NCI-H1417 treated with DMSO at 0.1 percent for 48 hours (cell line): ENCODE measurements around the gene RRP12.
"Not testable (repeated sequence)": the region's sequence is repeated elsewhere in the genome, so short reads cannot be mapped to it uniquely, and the experiment has no call there.

Source experiments
- DNase-seq: peaks from one replicate; lab custom pipeline; 2025; lab: John Stamatoyannopoulos, UW

Gene RRP12, protein sequence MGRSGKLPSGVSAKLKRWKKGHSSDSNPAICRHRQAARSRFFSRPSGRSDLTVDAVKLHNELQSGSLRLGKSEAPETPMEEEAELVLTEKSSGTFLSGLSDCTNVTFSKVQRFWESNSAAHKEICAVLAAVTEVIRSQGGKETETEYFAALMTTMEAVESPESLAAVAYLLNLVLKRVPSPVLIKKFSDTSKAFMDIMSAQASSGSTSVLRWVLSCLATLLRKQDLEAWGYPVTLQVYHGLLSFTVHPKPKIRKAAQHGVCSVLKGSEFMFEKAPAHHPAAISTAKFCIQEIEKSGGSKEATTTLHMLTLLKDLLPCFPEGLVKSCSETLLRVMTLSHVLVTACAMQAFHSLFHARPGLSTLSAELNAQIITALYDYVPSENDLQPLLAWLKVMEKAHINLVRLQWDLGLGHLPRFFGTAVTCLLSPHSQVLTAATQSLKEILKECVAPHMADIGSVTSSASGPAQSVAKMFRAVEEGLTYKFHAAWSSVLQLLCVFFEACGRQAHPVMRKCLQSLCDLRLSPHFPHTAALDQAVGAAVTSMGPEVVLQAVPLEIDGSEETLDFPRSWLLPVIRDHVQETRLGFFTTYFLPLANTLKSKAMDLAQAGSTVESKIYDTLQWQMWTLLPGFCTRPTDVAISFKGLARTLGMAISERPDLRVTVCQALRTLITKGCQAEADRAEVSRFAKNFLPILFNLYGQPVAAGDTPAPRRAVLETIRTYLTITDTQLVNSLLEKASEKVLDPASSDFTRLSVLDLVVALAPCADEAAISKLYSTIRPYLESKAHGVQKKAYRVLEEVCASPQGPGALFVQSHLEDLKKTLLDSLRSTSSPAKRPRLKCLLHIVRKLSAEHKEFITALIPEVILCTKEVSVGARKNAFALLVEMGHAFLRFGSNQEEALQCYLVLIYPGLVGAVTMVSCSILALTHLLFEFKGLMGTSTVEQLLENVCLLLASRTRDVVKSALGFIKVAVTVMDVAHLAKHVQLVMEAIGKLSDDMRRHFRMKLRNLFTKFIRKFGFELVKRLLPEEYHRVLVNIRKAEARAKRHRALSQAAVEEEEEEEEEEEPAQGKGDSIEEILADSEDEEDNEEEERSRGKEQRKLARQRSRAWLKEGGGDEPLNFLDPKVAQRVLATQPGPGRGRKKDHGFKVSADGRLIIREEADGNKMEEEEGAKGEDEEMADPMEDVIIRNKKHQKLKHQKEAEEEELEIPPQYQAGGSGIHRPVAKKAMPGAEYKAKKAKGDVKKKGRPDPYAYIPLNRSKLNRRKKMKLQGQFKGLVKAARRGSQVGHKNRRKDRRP (N-terminal part only)

DNA sequence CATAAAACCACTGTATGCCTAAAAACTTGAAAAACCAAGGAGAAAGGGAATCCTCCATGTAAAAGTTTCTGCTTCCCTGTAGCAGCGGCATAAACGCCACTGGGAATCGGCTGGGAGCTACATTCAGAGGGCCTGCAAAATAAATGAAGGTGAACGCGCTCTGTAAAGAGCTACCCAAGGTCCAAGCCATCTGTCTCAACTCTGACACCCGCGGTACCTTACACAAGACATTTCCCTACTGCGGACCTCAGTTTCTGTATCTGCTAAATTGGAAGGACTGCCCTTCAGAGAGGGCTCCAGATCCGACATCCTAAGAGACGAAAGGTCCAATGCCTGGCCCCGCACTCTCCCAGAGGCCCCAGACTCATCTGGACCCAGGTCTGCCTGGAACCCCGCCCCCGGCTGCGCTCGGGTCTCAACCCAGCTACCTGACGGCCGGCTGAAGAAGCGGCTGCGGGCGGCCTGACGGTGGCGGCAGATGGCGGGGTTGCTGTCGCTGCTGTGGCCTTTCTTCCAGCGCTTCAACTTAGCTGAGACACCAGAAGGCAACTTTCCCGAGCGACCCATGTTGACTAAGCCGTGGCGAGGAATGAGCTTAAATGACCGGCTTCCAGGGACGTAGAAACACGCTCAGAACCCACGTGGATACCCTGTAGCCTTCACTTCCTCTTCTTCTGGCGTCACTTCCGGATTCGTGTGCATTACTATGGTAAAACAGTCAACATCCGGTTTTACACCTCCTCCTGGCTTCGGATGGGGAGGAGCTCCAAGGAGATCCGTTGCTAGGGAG, at the start of gene RRP12:
TSS of gene RRP12 (minus strand) at position 676 of the 790 bp plus-strand sequence. CDS start at position 567, 109 bp downstream.
- peak; percentile 75 for DNase-seq

DNA sequence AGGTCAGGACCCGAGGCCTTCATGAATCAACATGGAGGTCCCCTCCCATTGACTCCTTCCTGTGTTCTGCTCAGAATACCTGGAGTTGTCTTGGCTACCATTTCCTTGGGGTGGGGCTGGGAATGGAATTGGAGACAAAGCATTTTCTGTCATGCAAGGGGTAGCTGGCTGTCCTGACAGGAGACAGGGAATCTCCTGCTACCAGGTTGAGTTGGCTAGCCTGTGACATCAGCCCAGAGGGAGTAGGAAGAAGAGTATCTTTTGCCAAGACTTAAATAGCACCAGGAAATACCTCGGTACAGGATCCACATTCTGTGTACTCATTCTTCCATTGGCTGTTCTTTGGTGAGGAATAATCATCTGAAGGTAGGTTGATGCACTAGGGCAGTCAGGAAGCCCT, 49.7 kb upstream of the RRP12 start:
- DNase-seq = no peak

DNA sequence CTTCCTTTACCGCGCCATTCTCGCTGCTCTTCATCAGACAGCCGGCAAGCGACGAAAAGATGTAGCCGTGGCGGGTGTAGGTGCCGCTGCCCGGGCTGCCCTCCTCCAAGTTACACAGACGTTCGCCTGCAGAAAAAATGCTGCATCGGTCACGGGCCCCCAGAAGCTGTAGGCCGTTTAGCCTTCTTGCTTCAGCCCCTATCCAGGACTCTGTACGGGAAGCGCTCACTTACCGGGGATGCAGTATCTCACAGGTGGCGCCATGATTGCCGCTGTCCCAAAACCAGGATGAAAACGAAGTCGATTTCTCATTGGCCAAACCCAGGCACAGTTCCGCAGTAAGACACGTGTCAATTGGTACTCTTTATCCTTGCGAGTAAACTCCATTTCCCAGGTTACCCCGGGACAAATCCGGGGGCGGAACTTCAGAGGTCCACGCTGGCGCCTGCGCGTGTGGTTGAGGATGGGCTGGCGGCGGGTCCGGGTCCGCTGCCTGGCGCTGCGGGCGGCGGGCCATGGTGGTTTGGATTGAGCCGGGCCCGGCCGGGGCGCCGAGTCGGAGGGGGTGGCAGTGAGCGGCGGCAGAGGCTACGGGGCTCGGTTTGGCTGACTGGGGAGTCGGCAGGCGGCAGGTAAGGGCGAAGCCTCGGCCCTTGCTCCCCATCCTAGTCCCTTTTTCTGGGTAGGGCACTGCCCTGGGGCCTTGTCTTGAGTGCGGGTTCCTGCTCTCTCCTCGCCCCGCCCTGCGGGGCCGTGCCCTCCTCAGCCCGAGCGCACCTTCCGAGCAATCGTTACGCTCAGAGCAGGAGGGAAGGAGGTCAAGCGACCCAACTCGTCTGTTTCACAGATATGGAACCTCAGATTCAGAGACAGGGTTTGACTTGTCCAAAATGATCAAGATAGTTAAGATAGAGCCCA, 44.8 kb upstream of the RRP12 start, which contains the start of the genes EXOSC1 and ZDHHC16:
TSS of gene EXOSC1 (minus strand) at position 285 of the 918 bp plus-strand sequence. CDS start at position 264, 21 bp downstream.
TSS of gene ZDHHC16 (plus strand) at position 454 of the 918 bp plus-strand sequence. CDS start 5,501 bp downstream, outside the sequence.
- DNase-seq = peak; percentile 57

DNA sequence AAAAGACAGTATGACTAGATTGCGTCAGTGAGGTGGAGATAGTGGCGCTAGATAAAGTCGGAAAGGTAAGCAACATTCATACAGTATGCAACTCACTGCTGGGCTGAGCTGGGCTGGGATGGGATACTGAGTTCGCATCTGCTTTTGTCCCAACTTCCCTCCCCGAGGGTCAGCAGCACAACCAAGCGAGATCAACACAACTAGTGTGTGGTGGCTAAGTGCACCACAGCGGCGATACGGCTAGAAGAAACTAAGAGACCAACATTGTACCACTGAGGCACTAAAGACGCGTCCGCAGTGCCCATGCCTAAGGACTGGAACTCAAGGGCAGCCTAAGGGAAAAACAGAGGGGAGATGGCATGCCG, 44.2 kb upstream of the RRP12 start:
- no peak for DNase-seq

DNA sequence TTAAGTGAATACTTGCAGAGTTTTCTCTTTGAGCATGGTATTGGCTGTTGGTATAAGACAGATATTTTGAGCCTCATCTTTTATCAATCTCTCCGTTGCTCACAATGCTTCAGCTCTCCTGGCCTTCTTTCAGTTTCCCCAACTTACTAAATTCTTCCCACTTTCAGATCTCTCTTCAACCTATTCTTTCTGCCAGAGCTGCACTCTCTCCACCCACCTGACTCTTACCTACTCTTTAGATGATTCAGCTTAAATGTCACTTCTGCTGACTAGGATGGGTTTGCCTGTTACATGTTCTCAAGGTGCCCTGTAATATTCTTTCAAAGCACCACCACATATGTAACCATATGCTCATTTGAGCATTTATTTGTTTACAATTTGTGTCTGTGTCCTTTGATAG, 43.1 kb upstream of the RRP12 start:
- DNase-seq = no peak

DNA sequence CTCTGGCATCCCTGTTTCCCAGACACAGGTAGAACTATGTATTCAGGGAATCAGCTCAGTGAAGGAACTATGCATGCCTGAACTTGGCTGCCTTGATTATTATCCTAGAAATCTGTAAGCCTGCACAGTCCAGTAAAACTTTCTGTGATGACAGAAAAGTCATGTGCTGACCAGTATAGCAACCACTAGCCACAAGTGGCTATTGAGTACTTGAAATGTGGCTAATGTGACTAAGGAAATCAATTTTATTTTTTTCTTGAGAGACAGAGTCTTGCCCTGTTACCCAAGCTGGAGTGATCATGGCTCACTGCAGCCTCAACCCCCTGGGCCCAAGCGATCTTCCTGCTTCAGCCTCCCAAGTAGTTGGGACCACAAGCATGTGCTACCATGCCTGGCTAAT, 41.1 kb upstream of the RRP12 start:
- DNase-seq = no peak

DNA sequence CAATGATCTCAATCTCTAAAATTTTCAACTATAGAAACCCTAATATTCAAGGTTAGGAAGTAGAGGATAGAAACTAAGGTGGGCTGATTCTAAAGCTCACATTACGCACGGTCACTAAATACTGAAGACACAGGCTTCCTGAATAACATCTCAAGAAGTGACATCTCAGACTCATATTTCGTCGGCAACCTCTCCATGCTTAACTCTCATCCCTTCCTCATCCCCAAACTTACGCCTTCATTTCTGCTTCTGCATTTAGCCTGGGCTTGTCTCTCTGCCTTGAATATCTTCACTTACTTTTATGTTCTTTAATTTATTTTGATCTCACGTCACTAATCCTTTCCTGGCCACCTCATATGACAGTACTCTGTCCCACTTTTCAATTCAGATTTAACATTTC, 34.1 kb upstream of the RRP12 start:
- DNase-seq = no peak

DNA sequence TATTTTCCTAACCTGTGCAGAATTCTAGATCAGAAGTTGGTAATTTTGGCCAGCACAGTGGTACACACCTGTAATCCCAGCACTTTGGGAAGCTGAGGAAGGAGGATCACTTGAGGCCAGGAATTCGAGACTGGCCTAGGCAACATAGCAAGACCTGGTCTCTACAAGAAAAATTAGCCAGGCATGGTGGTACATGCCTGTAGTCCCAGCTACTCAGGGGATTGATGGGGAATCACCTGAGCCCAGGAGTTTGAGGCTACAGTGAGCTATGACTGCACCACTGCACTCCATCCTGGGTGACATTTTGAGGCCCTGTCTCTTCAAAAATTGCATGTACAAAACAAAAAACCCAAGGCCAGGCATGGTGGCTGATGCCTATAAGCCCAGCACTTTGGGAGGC, 33.4 kb upstream of the RRP12 start:
- no peak for DNase-seq

DNA sequence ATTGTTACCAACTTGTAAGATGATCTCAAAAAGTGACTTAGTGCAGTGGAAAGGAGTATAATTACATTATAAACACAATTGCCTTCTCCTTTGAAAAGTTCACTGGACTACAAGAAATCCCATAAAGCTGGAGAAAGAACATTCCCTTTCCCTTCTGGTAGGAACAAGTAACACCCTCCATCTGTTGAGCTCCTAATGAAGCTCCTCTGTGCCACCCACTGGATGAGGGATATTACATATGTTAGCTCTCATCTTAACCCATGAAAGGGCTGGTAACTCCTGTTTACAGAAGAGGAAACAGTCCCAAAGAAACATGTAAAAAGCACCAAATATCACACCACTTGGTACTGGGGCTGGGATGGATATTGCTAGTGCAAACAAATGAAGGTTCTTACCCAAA, 32.9 kb upstream of the RRP12 start:
- DNase-seq = no peak

DNA sequence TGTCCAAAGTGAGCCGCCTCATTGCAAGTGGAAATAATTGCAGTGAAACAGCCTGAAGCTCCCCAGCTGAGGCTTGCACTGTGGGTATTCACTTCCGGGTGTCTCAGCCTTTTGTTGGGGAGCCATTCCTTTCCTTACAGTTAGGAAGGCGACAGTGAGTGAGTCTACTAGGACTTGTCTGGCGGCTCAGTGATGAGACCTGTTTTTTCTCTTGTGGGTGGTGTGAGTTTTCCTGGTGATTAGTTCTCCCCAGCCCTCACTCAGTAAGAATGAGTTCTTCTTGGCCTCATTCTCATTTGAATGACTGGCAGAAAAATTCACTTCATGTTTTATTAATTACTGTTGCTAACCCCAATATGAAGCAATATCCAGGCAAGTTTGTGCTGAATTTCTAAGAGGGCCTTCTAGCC, 27.4 kb upstream of the RRP12 start:
- no peak for DNase-seq

DNA sequence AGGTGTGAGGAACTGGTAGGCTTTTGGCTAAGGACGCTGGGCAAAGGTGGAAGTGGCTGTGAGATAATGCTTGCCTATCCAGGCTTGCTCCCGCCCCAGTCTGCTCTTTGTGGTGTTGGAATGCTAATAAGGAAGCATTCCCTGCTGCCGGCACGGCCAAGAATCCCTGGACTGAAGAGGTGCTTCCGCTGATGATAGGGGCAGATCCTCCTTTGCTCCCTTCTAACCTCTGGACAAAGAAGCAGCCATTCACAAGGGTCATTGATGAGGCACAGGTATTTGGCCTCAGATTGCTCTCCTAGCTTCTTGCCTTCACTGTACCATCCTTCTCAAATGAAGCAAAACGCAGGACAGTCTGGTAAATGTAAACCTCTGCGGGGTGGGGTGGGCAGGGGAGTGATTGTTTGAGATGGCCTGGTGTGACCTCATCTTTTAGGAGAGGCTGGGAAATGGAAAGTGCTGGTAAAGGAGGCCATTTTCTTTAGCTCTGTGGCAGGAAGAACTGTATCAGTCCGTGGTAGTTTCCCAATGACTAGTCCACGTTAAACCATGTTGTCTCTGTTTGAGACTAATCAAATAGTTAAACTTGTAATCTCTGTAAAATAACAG, 26.5 kb upstream of the RRP12 start:
- no peak for DNase-seq

DNA sequence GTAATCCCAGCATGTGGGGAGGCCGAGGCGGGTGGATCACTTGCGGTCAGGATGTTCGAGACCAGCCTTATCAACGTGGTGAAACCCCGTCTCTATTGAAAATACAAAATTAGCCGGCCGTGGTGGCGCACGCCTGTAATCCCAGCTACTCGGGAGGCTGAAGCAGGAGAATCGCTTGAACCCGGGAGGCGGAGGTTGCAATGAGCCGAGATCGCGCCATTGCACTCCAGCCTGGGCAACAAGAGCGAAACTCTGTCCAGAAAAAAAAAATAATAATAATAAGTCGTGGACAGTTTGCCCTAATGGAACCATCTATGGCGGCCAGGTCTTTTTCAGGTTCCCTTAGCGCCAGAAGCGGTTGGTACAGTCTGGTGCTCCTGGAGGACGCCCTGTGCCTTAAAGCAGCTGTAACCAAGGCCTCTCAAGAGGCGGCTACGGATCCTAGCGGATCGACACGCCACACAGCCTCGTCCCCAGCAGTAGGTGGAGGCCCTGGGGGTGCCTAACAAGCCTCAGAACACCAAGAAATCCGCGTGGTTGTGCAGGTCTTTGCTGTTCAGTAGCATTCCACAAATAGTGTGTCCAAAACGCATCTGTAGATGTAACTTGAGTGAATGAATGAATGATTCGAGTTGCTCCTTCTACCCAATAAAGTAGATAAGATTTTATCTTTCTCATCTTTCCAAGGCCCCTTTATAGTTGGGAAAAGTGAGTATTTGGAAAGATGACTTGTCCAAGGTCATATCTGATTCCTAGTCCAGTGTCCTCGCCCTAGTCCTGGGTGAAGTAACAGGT, 25.8 kb upstream of the RRP12 start:
- no peak for DNase-seq

DNA sequence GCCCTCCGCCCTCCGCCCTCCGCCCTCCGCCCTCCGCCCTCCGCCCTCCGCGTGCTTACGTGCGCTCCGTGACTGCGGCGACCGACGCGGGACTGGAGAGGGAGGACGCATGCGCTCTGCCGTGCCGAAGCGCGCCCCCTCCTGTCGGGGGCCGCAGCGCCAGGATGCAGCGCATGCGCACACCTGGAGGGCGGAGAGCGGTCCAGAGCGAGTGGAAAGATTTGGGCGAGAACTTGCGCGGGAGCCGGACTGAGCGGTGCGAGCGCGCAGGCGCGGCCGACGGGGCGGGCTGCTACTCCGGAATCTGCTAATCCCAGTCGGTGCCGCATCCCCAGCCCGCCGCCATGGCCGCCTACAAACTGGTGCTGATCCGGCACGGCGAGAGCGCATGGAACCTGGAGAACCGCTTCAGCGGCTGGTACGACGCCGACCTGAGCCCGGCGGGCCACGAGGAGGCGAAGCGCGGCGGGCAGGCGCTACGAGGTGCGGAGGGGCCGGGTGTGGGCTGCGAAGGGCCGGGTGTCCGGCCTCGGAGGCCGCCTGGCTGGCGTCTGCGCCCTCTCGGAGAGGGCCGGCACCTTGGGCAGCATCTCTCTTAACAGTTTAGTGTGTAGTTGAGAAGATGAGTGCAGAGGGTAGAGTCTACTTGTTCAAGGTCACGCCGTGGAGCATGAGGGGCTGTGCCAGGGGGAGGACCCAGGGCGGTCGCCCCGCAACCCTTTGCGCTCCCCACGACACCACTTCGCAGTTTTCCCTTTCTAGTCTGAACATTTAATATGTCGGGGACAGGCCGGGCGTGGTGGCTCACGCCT, 25.0 kb upstream of the RRP12 start, which contains the start of gene PGAM1:
TSS of gene PGAM1 (plus strand) at position 228 of the 812 bp plus-strand sequence. CDS start at position 345, 117 bp downstream.
- DNase-seq = peak; percentile 74

DNA sequence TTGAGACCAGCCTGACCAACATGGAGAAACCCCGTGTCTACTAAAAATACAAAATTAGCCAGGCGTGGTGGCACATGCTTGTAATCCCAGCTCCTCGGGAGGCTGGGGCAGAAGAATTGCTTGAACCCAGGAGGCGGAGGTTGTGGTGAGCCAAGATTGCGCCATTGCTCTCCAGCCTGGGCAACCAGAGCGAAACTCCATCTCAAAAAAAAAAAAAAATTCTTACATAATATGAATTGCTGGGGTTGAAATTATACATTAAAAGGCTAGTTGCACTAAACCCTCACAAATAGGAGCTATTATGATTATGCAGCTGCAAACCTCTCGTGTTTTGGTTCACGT, 22.6 kb upstream of the RRP12 start:
- DNase-seq = not testable (repeated sequence)

DNA sequence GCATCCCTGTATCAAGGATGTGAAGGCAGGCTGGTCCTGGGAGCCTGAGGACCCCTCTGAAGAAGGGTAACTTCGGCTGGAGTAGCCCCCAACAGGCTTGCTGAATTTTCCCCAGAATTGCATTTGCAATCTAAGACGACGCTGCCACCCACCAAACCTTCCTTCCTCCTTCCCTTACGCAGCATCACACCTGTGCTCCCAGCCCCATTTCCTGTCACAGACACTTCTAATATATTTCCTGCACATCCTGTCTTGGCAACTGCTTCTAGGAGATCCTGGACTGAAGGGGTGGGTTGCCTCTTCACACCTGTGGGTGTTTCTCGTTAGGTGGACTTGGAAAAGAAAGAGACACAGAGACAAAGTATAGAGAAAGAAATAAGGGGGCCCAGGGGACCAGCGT, 15.4 kb upstream of the RRP12 start:
- no peak for DNase-seq

DNA sequence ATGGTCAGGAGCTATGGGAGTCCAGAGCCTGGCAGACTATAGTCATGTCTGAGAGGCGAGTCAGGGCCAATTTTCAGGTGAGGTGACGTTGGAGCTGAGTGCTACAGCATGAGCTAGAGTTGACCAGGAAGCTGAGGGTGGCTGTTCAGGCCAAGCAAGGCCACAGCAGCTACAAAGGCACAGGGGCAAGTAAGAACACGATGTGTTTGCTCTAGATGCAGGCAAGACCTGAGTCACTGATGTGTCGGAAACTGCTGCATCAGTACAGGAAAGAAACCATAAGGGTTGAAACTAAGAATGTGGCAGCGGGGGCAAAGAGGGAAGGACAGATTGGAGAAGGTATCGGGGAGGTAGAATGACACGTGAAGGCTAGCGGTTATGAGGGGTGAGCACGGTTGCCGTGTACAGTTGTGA, 11.8 kb upstream of the RRP12 start:
- DNase-seq = no peak

DNA sequence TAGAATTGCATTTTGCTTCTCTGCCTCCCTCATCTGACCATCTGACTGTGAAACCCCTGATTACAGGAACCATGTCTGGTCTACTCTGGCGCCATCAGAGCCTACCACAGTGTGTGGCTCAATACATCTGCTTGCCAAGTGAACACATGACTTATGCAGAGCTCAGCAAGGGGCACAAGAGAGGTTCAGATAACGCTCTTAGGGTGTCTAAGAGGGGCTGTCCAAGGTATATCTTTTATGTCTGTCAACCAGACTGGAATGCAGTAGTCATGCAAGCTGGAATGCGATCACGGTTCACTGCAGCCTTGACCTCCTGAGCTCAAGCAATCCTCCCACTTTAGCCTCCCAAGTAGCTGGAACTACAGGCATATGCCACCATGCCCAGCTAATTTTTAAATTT, 10.3 kb upstream of the RRP12 start:
- DNase-seq = no peak

DNA sequence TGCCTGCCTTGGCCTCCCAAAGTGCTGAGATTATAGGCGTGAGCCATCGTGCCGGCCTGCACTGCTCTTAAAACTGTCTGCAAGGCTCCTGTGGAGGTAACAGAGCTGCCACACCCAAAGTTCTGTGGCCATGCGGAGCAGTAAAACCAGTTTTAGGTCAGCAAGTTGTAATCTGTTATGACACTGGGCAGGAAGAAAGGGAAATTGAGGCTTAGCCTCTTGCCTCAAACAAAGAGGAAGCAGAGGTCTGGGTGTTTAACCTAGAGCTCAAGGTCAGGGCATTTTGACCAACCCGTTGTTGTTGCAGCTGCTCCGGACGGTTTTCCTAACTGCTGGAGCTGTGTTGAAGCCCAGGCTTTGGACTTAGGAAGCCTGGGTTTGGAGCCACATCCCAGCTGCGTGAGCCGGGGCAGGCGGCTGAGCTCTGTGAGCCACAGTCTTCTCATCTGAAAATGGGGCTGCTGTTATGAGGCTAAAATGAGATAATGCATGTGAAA, 7.4 kb upstream of the RRP12 start:
- no peak for DNase-seq
